Activated T-helper 17 cell treated with anti-CD3 and anti-CD28 coated beads, Interleukin-2, amount 50 U/mL, for 72 hours (primary cell): ENCODE measurements around the gene ATP11A. TPM values are rescaled to one million over a fixed set of nuclear protein-coding genes. Genes with fewer than 3 reads are reported as not detected.
"Not testable (repeated sequence)": the region's sequence is repeated elsewhere in the genome, so short reads cannot be mapped to it uniquely, and the experiment has no call there.

ENCODE experiments used
- ATAC-seq: fragments of 150-1000 bp; cut with Tn5 transposase; replicated peaks from 2 replicates; pipeline ENCODE4 v1.10.0; 2021; ENCODE audit warnings: mild to moderate bottlenecking, moderate library complexity
- H3K27ac Mint-ChIP-seq: one replicate; pipeline ENCODE4 v1.8.0; 2022; ENCODE audit warnings: mixed read lengths
- H3K27me3 Mint-ChIP-seq: one replicate; pipeline ENCODE4 v1.8.0; 2022; ENCODE audit warnings: mixed read lengths
- H3K36me3 Mint-ChIP-seq: one replicate; pipeline ENCODE4 v1.8.0; 2022; ENCODE audit warnings: low read depth, mild to moderate bottlenecking, mixed read lengths
- H3K4me1 Mint-ChIP-seq: one replicate; pipeline ENCODE4 v1.8.0; 2022; ENCODE audit warnings: mixed read lengths
- H3K4me3 Mint-ChIP-seq: one replicate; pipeline ENCODE4 v1.8.0; 2022; ENCODE audit warnings: mild to moderate bottlenecking, mixed read lengths
- H3K9me3 Mint-ChIP-seq: one replicate; pipeline ENCODE4 v1.8.0; 2022; ENCODE audit warnings: mixed read lengths
- total RNA-seq, 2 donors: library from RNA; stranded (reverse); gene quantifications; one replicate each; pipeline ENCODE4 v1.2.3, GENCODE V29; 2022

ATP11A gene
- total RNA-seq, 2 donors from 2014 or later: 39.7 to 48.6 TPM

DNA sequence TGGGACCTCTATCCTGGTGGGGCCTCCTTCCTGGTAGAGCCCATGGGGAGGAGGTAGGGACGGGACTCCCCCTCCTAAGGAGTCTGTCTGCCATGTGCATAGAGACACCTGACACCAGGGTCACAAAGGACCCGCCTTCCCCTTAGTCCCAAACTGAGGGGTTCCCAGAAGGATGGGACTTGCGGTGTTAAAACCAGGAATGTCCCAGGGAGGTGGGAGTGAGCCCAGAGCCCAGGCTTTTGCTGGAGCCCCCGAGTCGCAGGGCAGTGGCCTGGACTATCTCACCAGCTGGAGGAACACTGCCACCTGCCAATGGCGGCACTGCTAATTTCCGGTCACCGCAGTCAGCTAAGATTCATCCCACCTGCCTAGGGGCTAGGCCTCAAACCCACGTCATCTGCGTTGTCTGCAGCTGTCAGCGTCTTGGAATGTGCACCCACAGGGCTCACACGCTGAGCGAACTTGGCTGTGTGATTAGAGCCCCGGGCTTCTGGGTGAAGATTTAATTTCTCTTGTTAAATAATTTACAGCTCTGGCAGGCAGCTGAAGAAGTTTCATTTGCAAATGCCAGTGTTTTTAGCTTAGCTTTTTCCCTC lies 31.9 kb upstream of the ATP11A start:
- Mint-ChIP-seq H3K27me3 (no peaks in the 10 kb centered on the region), H3K27ac (no peak overlapping the region), H3K4me1 (no peaks in the 10 kb centered on the region), H3K4me3 (no peak overlapping the region), H3K36me3 (no peaks in the 10 kb centered on the region), H3K9me3 (no peaks in the 10 kb centered on the region)
- ATAC-seq: no peak

DNA sequence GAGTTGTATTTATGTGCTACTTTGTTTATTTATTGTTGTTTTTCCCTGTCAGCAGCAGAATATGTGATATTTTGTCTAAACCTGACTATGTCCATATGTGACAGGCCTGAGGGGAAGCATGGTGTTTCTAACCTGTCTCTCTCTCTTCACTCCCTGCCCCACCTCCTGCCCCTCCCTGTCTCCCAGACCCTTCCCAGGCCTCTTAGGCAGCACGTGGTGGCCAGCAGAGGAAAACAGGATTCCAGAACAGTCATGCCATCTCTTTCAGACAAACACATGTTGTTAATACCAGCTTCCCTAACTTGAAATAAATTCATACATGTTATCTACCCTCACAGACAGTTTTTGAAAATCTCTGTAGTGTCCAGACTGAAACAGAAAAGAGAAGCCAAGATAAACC lies 31.0 kb upstream of the ATP11A start:
- Mint-ChIP-seq H3K4me3 (no peak overlapping the region), H3K27ac (no peak overlapping the region), H3K4me1 (no peaks in the 10 kb centered on the region), H3K36me3 (no peaks in the 10 kb centered on the region), H3K27me3 (no peaks in the 10 kb centered on the region), H3K9me3 (no peaks in the 10 kb centered on the region)
- no peak for ATAC-seq

DNA sequence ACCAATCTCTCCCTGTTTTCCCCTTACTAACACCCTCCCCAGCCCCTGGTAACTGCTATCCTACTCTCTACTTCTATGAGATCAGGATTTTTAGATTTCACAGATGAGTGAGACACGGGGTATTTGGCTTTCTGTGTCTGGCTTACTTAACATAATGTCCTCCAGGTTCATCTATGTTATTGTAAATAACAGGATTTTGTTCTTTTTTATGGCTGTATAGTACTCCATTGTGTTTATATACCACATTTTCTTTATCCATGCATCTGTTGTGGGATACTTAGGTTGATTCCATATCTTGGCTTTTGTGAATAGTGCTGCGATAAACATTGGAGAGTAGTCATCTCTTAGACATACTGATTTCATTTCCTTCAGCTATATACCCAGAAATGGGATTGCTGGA lies 28.5 kb upstream of the ATP11A start:
- no peak for ATAC-seq
- Mint-ChIP-seq H3K9me3 (no peaks in the 10 kb centered on the region), H3K4me1 (no peaks in the 10 kb centered on the region), H3K4me3 (no peak overlapping the region), H3K36me3 (no peaks in the 10 kb centered on the region), H3K27ac (no peak overlapping the region), H3K27me3 (no peaks in the 10 kb centered on the region)

DNA sequence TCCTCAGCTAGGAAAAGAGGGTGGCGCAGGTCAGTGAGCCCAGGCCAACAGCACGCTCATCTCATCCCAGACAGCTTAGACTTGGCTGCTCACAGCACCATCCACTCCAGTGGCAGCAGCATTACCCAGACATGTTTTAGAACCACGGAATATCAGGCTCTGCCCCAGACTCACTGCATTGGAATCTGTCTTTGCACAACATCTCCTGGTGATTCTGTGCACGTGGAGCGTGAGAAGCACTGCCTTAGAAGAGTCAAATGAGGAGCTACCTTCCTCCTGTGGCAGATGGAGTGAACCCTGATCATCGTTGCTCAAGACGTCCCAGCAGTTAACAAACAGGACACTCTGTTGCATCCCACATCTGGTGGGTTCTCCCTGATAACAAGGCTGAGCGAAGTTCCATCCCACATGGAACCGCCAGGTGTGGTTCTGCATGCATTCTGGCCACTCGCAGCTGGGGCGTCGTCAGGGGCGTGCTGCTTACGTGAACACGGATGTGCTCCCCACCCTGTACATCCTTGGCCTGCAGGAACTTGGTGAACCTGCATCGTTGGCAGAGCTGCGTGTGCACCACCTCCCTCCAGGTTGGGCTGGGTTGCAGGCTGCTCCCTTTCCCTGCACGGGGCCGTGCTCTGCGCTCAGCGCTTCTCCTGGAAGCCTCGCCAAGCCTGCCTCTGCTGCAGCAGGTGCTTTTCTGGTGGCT lies 25.2 kb upstream of the ATP11A start:
- ATAC-seq: no peak
- Mint-ChIP-seq H3K4me1 (no peaks in the 10 kb centered on the region), H3K36me3 (no peaks in the 10 kb centered on the region), H3K9me3 (no peaks in the 10 kb centered on the region), H3K4me3 (no peak overlapping the region), H3K27ac (no peak overlapping the region), H3K27me3 (no peaks in the 10 kb centered on the region)

DNA sequence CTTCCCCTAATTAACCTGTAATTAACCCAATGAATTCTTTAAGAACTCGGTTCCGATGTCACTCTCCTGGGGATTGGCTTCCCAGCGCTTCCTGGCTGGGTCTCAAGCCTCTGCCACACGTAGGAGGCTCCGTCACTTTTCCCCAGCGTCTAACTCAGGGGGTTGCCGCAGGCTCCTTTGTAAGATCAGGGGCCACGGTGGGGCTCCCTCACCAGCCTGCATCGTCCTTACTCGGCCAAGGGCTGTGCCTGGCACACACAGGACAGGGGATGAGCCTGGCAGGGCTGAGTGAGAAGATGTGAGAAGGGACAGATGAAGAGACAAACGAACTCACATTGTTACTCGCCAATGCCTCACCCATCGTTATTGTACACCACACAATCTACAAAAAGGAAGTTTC lies 20.9 kb upstream of the ATP11A start:
- ATAC-seq: no peak
- no peak overlapping the region for H3K4me3 Mint-ChIP-seq
- no peaks in the 10 kb centered on the region for H3K27me3 Mint-ChIP-seq
- peaks cover 4% of the 10 kb centered on the region for H3K4me1 Mint-ChIP-seq
- H3K36me3 Mint-ChIP-seq: no peaks in the 10 kb centered on the region
- no peak overlapping the region for H3K27ac Mint-ChIP-seq
- no peaks in the 10 kb centered on the region for H3K9me3 Mint-ChIP-seq

DNA sequence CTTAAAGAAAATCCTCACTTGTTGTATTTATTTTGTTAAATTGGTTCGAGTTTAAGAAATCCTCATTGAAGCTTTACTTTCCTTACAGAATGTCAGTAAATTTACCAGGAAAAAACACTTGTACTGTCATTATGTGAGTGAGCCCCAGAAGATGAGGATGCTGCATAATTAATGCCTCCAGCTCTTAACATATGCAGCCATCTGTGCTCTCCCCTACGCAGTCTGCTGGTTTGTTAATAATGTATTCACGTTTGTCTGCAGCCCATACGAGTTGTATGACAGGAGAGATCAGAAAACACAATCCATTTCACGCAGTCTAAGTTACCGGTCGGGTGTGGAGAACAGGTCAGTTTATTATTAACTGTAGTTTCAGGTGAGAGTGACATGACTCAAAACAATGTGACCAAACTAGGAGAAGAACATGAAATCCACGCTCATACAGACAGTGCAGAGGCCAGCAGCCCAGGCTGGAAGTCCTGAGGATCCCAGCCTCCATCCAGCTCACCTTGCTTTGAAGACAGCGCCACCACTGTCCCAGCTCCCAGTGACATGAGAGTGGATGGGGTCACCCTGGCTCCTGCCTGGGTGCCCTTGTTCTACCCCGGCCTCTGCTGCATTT lies 19.8 kb upstream of the ATP11A start:
- Mint-ChIP-seq H3K4me3 (no peak overlapping the region), H3K27me3 (no peaks in the 10 kb centered on the region), H3K4me1 (peaks cover 12% of the 10 kb centered on the region), H3K27ac (no peak overlapping the region), H3K9me3 (no peaks in the 10 kb centered on the region), H3K36me3 (no peaks in the 10 kb centered on the region)
- ATAC-seq: no peak

DNA sequence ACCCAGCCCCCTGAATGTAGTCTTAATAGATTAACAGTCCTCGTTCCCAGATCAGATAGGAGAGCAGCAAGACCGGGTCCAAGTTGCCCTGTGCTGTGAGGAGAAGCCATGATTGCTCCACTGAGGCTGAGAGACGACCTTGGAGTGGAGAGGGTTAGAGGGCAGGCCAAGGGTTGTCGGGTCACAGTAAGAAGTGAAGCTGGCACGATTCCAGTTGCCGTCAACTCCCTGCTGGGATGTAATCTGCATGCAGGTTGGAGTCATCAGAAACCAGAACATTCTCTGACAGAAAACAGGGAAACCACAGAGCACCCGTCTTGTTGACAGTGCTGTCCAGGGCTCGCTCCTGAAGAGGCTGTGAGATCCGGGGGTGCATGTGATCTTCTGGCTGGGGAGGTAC lies 19.0 kb upstream of the ATP11A start:
- no peak for ATAC-seq

DNA sequence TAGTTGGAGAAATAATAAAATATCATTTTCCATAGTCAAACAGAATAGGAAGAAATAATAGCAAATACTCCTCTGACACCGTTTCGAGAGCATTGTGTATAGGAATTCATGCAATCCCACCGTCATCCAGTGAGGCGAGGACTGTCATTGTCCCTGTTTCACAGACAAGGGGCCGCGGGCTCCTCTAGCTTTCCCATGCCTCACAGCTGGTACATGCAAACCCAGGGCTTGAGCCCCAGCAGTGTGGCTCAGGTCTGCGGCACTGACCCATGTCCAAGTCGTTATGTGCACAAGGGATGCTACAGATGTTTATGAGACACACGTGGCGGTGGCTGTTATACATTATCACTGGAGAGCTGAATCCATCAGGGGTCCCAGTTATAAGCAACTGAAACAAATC lies 18.5 kb upstream of the ATP11A start:
- no peaks in the 10 kb centered on the region for H3K9me3 Mint-ChIP-seq
- peaks cover 3% of the 10 kb centered on the region for H3K27me3 Mint-ChIP-seq
- no peak overlapping the region for H3K4me3 Mint-ChIP-seq
- H3K36me3 Mint-ChIP-seq: no peaks in the 10 kb centered on the region
- H3K4me1 Mint-ChIP-seq: peaks cover 12% of the 10 kb centered on the region
- no peak for ATAC-seq
- no peak overlapping the region for H3K27ac Mint-ChIP-seq

More for the DNA sequence above, 19.0 kb upstream of the ATP11A start:
- Mint-ChIP-seq H3K36me3 (no peaks in the 10 kb centered on the region), H3K4me3 (no peak overlapping the region), H3K27ac (no peak overlapping the region), H3K9me3 (no peaks in the 10 kb centered on the region), H3K27me3 (no peaks in the 10 kb centered on the region), H3K4me1 (peaks cover 12% of the 10 kb centered on the region)

DNA sequence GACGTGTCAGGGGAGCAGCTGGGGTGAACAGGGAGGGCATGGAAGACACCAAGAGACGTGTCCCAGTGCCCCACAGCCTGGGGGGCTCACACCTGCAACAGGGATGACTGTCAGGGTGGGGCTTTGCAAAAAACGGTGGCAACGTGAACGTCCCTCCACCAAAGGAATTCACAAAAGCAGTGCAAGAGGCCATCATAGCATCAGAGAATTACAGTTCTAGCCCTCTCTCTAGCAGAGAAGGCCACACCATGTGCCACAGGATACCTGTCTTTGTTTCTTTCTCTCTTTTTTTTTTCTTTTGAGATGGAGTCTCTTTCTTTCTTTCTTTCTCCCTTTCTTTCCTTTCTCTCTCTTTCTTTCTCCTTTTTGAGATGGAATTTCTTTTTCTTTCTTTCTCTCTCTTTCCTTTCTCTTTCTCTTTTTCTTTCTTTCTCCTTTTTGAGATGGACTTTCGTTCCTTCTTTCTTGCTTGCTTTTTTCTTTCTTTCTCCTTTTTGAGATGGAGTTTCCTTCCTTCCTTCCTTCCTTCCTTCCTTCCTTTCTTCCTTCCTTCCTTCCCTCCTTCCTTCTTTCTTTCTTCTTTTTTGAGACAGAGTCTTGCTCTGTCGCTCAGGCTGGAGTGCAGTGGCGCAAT lies 17.1 kb upstream of the ATP11A start:
- Mint-ChIP-seq H3K36me3 (no peaks in the 10 kb centered on the region), H3K4me3 (peak overlapping the region; percentile 17), H3K27ac (peak overlapping the region; percentile 56), H3K4me1 (peaks cover 12% of the 10 kb centered on the region), H3K9me3 (no peaks in the 10 kb centered on the region), H3K27me3 (peaks cover 3% of the 10 kb centered on the region)
- ATAC-seq: no peak

DNA sequence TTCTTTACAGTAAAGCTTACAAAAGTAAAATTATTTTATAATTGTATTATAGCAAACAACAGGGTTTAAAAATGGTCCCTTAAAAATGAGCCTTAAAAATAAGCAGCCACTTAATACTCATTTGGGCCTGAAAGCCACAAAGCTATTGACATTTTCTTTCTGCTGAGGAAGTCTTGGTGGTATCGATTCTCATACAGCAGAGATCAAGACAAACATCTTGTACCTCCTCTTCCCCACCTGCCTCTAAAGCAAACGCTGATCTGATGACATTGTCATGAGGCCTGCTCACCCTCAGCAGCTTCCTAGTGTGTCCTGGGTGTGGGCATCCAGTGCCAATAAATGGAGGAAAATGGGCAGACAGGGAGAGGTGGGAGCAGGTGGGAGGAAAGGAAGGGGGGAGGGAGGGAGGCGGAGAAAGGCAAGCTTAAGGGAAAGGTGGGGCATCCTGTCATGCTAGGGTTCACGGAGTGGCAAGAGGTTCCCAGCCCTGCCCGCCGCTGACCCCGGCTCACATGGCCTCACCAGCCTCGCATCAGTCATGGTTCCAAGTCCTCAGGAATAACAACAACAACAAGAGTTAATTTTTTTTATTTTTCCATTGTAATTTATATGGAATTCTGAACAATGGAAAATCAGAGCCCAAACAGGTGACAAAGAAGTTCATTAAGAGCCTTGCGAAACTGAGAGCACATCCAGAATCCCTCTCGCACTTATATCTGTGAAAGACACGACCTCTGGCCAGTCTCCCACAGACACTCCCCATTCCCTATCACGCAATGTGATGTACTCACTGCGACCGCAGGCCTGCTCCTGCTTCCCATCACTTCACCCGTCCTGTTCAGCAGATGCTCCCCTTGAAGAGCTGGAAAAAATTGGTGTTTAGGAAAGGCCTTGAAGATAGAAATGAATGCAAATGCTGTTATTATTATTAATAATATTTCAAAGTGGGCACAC lies 15.1 kb upstream of the ATP11A start:
- peaks cover 3% of the 10 kb centered on the region for H3K27me3 Mint-ChIP-seq
- H3K36me3 Mint-ChIP-seq: no peaks in the 10 kb centered on the region
- peaks cover 12% of the 10 kb centered on the region for H3K4me1 Mint-ChIP-seq
- ATAC-seq: peak; percentile 60
- H3K9me3 Mint-ChIP-seq: no peaks in the 10 kb centered on the region
- H3K4me3 Mint-ChIP-seq: peak overlapping the region; percentile 17
- no peak overlapping the region for H3K27ac Mint-ChIP-seq

DNA sequence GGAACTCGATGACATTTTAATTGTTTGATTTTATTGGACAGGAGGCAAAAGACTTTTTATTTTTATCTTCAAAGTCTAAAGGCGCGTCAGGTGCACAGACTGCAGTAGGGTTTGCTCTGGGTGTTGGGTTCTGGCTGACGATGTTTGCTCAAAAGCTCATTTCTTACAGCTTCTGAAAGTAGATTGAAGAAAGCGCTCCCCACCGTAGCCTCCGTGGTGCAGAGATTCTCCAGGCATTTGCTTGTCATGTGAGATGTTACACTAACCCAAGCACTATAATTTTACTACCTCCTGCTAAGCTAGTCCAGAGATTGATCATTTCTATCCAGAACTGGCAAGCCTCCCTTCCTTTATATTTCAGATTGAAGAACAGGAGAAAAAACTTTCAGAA lies 14.5 kb upstream of the ATP11A start:
- Mint-ChIP-seq H3K36me3 (no peaks in the 10 kb centered on the region), H3K4me3 (no peak overlapping the region), H3K27ac (no peak overlapping the region), H3K27me3 (peaks cover 3% of the 10 kb centered on the region), H3K9me3 (no peaks in the 10 kb centered on the region), H3K4me1 (peaks cover 12% of the 10 kb centered on the region)
- ATAC-seq: no peak

DNA sequence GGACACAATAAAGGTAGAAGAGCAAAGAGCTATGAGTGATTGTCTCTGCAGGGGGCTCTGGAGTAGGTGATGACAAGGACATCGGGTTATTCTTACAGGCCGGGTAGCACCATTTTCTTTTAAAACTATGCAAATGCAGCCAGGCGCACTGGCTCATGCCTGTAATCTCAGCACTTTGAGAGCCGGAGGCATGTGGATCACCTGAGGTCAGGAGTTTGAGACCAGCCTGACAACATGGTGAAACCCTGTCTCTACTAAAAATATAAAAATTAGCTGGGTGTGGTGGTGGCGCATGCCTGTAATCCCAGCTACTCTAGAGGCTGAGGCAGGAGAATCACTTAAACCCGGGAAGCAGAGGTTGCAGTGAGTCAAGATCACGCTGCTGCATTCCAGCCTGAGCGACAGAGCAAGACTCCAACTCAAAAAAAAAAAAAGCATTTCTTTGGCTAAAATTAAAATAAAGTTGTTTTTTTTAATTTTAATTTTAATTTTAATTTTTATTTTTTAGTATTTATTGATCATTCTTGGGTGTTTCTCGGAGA lies 12.3 kb upstream of the ATP11A start:
- H3K27me3 Mint-ChIP-seq, H3K4me3 Mint-ChIP-seq, H3K9me3 Mint-ChIP-seq, H3K36me3 Mint-ChIP-seq, ATAC-seq, H3K27ac Mint-ChIP-seq: not testable (repeated sequence)
- peaks cover 12% of the 10 kb centered on the region for H3K4me1 Mint-ChIP-seq

DNA sequence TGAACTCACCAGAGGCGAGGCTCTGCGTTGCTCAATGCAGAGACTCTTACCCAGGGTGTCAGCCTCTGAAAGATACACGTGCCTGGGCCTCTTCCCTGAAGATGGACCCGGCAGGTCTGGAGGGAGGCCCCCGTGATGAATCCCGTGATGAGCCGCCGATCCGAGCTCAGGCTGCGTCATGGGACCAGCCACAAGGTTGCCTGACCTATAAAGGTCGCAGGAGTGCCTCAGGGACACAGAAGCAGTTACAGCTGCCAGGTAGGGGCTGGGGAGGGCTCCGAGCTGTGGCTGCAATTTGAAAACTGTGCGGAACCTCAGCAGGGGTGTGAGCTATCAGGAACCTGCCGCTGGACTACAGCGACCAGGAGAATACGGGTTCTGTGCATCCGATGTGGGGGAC lies 10.5 kb upstream of the ATP11A start:
- H3K27ac Mint-ChIP-seq: no peak overlapping the region
- peaks cover 3% of the 10 kb centered on the region for H3K27me3 Mint-ChIP-seq
- H3K9me3 Mint-ChIP-seq: no peaks in the 10 kb centered on the region
- H3K36me3 Mint-ChIP-seq: no peaks in the 10 kb centered on the region
- no peak overlapping the region for H3K4me3 Mint-ChIP-seq
- no peak for ATAC-seq
- peaks cover 3% of the 10 kb centered on the region for H3K4me1 Mint-ChIP-seq
